IMR-90 (cell line): ENCODE results near the gene PAM. TPM values are rescaled to one million over a fixed set of nuclear protein-coding genes. Genes with fewer than 3 reads are reported as not detected.

Source experiments
- ATAC-seq: fragments of 200-7000 bp; cut with Tn5 transposase; 2 replicates; pipeline ENCODE4 v1.9.1; 2020; ENCODE audit warnings: low read depth, mild to moderate bottlenecking, moderate library complexity
- BruUV-seq: library from RNA; stranded (reverse); fragments of 400-500 nt; replicated peaks from 2 replicates; lab custom pipeline; 2021; lab: Mats Ljungman, UMichigan
- CTCF ChIA-PET: fragments of 300-600 bp; formaldehyde crosslinking; extraction: SDS; loops from one replicate; lab custom pipeline; 2021; ENCODE audit warnings: antibody characterized with exemption; lab: Yijun Ruan, JAX
- POLR2A ChIA-PET: fragments of 300-600 bp; sonication (Branson Sonifier 250); formaldehyde crosslinking; loops from one replicate; lab custom pipeline; 2022; ENCODE audit warnings: antibody characterized with exemption; ENCODE audit not compliant: unreplicated experiment; lab: Charles Lee
- DNase-seq: peaks from one replicate; pipeline ENCODE4 v3.0.0; 2013
- H2AFZ ChIP-seq: replicated peaks from 2 replicates; pipeline ENCODE3; 2013; ENCODE audit warnings: low read length, mild to moderate bottlenecking; ENCODE audit not compliant: poor library complexity
- H2AK5ac ChIP-seq: 2 replicates; pipeline ENCODE4 v1.6.1; 2013; ENCODE audit warnings: low read depth, low read length, inconsistent platforms
- H2AK9ac ChIP-seq: replicated peaks from 2 replicates; pipeline ENCODE3; 2013; ENCODE audit warnings: mild to moderate bottlenecking, low read depth, low read length, moderate library complexity; ENCODE audit not compliant: poor library complexity
- H2BK120ac ChIP-seq: 2 replicates; pipeline ENCODE4 v1.6.1; 2013; ENCODE audit warnings: low read depth, low read length, inconsistent platforms
- H2BK15ac ChIP-seq: 3 replicates; pipeline ENCODE4 v1.6.1; 2013; ENCODE audit warnings: low read depth, low read length, inconsistent platforms
- H2BK20ac ChIP-seq: 2 replicates; pipeline ENCODE4 v1.6.1; 2013; ENCODE audit warnings: low read depth, mild to moderate bottlenecking, inconsistent platforms, low read length, moderate library complexity
- H2BK5ac ChIP-seq: 2 replicates; pipeline ENCODE4 v1.6.1; 2013; ENCODE audit warnings: mild to moderate bottlenecking, low read depth, low read length, inconsistent platforms; ENCODE audit not compliant: poor library complexity, severe bottlenecking
- H3K14ac ChIP-seq: replicated peaks from 2 replicates; pipeline ENCODE4 v1.6.1; 2013; ENCODE audit warnings: low read depth, low read length, inconsistent platforms
- H3K18ac ChIP-seq: 2 replicates; pipeline ENCODE4 v1.6.1; 2013; ENCODE audit warnings: low read depth, low read length, control low read depth
- H3K23ac ChIP-seq: 2 replicates; pipeline ENCODE4 v1.6.1; 2013; ENCODE audit warnings: low read depth, low read length, inconsistent platforms
- H3K27ac ChIP-seq: 2 replicates; pipeline ENCODE4 v1.5.1; 2013; ENCODE audit warnings: mild to moderate bottlenecking, control low read depth, low read length; ENCODE audit not compliant: insufficient read depth
- H3K27me3 ChIP-seq: 2 replicates; pipeline ENCODE4 v1.6.1; 2013; ENCODE audit warnings: low read length; ENCODE audit not compliant: control insufficient read depth, insufficient read depth
- H3K36me3 ChIP-seq: 2 replicates; pipeline ENCODE4 v1.6.1; 2013; ENCODE audit warnings: low read length, mixed read lengths; ENCODE audit not compliant: control insufficient read depth, insufficient read depth
- H3K4ac ChIP-seq: 2 replicates; pipeline ENCODE4 v1.6.1; 2013; ENCODE audit warnings: low read depth, low read length, inconsistent platforms
- H3K4me1 ChIP-seq: 2 replicates; pipeline ENCODE4 v1.6.1; 2013; ENCODE audit warnings: low read length, mixed read lengths; ENCODE audit not compliant: control insufficient read depth, insufficient read depth
- H3K4me2 ChIP-seq: 2 replicates; pipeline ENCODE4 v1.6.1; 2013; ENCODE audit warnings: low read depth, mild to moderate bottlenecking, control low read depth, low read length, moderate library complexity
- H3K4me3 ChIP-seq: 2 replicates; pipeline ENCODE4 v1.5.1; 2013; ENCODE audit warnings: low read depth, mild to moderate bottlenecking, control low read depth, low read length, moderate library complexity; ENCODE audit not compliant: insufficient read depth
- H3K56ac ChIP-seq: 2 replicates; pipeline ENCODE4 v1.6.1; 2013; ENCODE audit warnings: low read length, inconsistent platforms; ENCODE audit not compliant: insufficient read depth; ENCODE audit errors: extremely low read depth
- H3K79me1 ChIP-seq, 2 experiments: 2 replicates each; pipeline ENCODE4 v1.6.1; 2013; ENCODE audit warnings: low read length in 2 of 2, inconsistent platforms in 1 of 2, low read depth in 1 of 2
- H3K9ac ChIP-seq: 2 replicates; pipeline ENCODE4 v1.6.1; 2013; ENCODE audit warnings: low read depth, low read length, control low read depth
- H3K9me1 ChIP-seq: 2 replicates; pipeline ENCODE4 v1.6.1; 2013; ENCODE audit warnings: low read length, inconsistent platforms; ENCODE audit not compliant: insufficient read depth
- H3K9me3 ChIP-seq: 2 replicates; pipeline ENCODE4 v1.6.1; 2013; ENCODE audit warnings: low read length; ENCODE audit not compliant: control insufficient read depth, insufficient read depth
- H4K20me1 ChIP-seq: 2 replicates; pipeline ENCODE4 v1.6.1; 2013; ENCODE audit warnings: low read length, inconsistent platforms; ENCODE audit not compliant: insufficient read depth
- H4K5ac ChIP-seq: 2 replicates; pipeline ENCODE4 v1.6.1; 2013; ENCODE audit warnings: mild to moderate bottlenecking, low read depth, low read length, control low read depth
- H4K8ac ChIP-seq, 2 experiments: 2 replicates each; pipeline ENCODE4 v1.6.1; 2013; ENCODE audit warnings: low read depth in 2 of 2, low read length in 2 of 2, control low read depth in 1 of 2, inconsistent platforms in 1 of 2
- H4K91ac ChIP-seq: 2 replicates; pipeline ENCODE4 v1.6.1; 2013; ENCODE audit warnings: low read depth, low read length, inconsistent platforms; ENCODE audit not compliant: insufficient read depth
- CEBPB ChIP-seq: IDR thresholded peaks from 2 replicates; pipeline ENCODE4 v1.6.1; 2012; ENCODE audit warnings: low read depth, low read length, improper control_type of control experiment
- MAFK ChIP-seq: IDR thresholded peaks from 2 replicates; pipeline ENCODE4 v1.6.1; 2012; ENCODE audit warnings: low read depth, low read length, improper control_type of control experiment
- WGBS, 2 experiments: methylation state at CpG; one replicate each; pipeline versions ENCODE4 v1.1.5 to v1.1.7; 2013; ENCODE audit warnings: missing lambda C conversion rate in 2 of 2; ENCODE audit not compliant: insufficient read length in 1 of 2; ENCODE audit errors: extremely low coverage in 2 of 2; 5-methylcytosine and 5-hydroxymethylcytosine counted together
- dilution Hi-C: fragments of 300-500 bp; cut with HindIII; formaldehyde crosslinking; loops from one replicate; pipeline ENCODE4 v1.14.3; 2018; ENCODE audit warnings: low sequenced_read_pairs; ENCODE audit not compliant: unreplicated experiment
- in situ Hi-C: fragments of 300-500 bp; cut with MboI; formaldehyde crosslinking; loops from 3 replicates; pipeline ENCODE4 v1.14.3; 2019; ENCODE audit warnings: low sequenced_read_pairs, inconsistent platforms, mixed read lengths
- intact Hi-C: fragments of 100-400 bp; cut with micrococcal nuclease; formaldehyde crosslinking; loops from 2 replicates; pipeline ENCODE4 v1.10.0; 2022
- polyA plus RNA-seq, 3 experiments: library from polyadenylated mRNA; depleted of rRNA; stranded (reverse); fragments of >200 nt; gene quantifications; 2 replicates each; pipeline ENCODE4 v1.2.3, GENCODE V29; 2012; ENCODE audit warnings: low replicate concordance in 1 of 3
- total RNA-seq: library from RNA; depleted of rRNA; stranded (reverse); fragments of >200 nt; gene quantifications from 2 replicates; pipeline ENCODE4 v1.2.3, GENCODE V29; 2012

The PAM gene
- total and polyA plus RNA-seq, 2 of the 4 experiments (the other 2 are of a cell fraction), result 115 to 179 TPM

DNA sequence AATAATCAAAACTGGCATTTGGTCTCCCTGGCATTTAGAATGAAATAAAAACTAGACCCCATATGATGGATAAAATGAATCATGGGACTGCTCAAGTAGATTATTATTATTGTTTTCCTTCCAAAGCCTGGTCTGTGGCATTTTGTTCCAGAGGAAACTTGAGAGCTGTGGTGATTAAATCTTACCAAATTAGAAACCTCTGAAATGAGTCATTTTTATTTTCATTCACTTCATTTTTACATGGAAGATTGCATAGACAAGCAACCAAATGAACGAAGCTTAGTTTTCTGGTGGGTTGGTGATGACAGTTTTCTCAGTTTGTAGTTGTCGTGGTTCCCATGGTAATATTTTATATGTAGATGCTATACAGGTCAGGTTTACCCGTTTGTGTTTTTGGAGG, 23.4 kb downstream of the PAM start:
- Histone ChIP-seq H3K36me3 (no peaks in the 10 kb centered on the region), H3K4ac (no peak overlapping the region), H4K5ac (no peak overlapping the region), H3K9me3 (no peaks in the 10 kb centered on the region), H2BK20ac (no peak overlapping the region), H3K14ac (no peak overlapping the region), H3K56ac (no peak overlapping the region), H3K9ac (no peak overlapping the region), H3K9me1 (no peaks in the 10 kb centered on the region), H4K91ac (no peak overlapping the region), H2BK120ac (no peak overlapping the region), H3K27me3 (no peaks in the 10 kb centered on the region), H3K4me3 (no peak overlapping the region), H3K4me1 (no peaks in the 10 kb centered on the region; the same call in 1 of the 2 replicates), H3K27ac (no peak overlapping the region), H3K23ac (no peak overlapping the region), H2BK5ac (no peak overlapping the region), H2AFZ (no peak overlapping the region), H2AK5ac (no peak overlapping the region), H4K20me1 (peaks cover 17% of the 10 kb centered on the region), H3K79me1 (peaks cover 10 to 38% of the 10 kb centered on the region in 2 experiments; a peak in 3 of 4 replicates), H3K18ac (no peak overlapping the region), H4K8ac (no peak overlapping the region), H2BK15ac (no peak overlapping the region), H2AK9ac (no peak overlapping the region), H3K4me2 (peak overlapping the region; percentile 62; the same call in 1 of the 2 replicates)
- no CpG with 5 or more reads among the region's 3 CpGs for WGBS, 2 experiments
- DNase-seq (peak; percentile 74), ATAC-seq (peak; percentile 74)
- intact Hi-C loops (loop anchor here (10.0 kb wide), 1 partner anchor 356 kb away; no protein-coding TSS in a partner anchor), in situ Hi-C loops (loop anchor here (10.0 kb wide), 2 partner anchors 186 to 266 kb away; no protein-coding TSS in a partner anchor), dilution Hi-C loops (no loop called here)
- ChIA-PET CTCF (no interaction called here), POLR2A (no interaction called here)
- TF ChIP-seq CEBPB (peak; percentile 48; the same call in 1 of the 2 replicates), MAFK (no peak)
- no TSS peak for BruUV-seq
